CD14-positive monocyte (primary cell): ENCODE data around the gene CHKA. TPM values are rescaled to one million over a fixed set of nuclear protein-coding genes. Genes with fewer than 3 reads are reported as not detected.

ENCODE experiments used
- DNase-seq, 3 donors: peaks; one replicate each; pipeline ENCODE4 v3.0.0-alpha.2; 2011 to 2022
- H2AFZ ChIP-seq: 2 replicates; pipeline ENCODE4 v1.6.0; 2012; ENCODE audit warnings: mild to moderate bottlenecking, low read depth, low read length, inconsistent platforms; ENCODE audit not compliant: insufficient read depth, poor library complexity, severe bottlenecking
- H3K27ac ChIP-seq, 2 donors: 1 replicate in 1 of 2; 2 replicates in 1 of 2; pipeline ENCODE4 v1.5.1; 2012 to 2013; ENCODE audit warnings: low read length in 2 of 2, control low read depth in 1 of 2, inconsistent platforms in 1 of 2, low read depth in 1 of 2, mild to moderate bottlenecking in 1 of 2
- H3K27me3 ChIP-seq, 2 donors: one replicate each; pipeline versions ENCODE4 v1.6.0 to v1.6.1; 2011 to 2013; ENCODE audit warnings: low read length in 2 of 2; ENCODE audit not compliant: control insufficient read depth in 2 of 2, insufficient read depth in 2 of 2
- H3K36me3 ChIP-seq, 2 donors: replicated peaks in 1 of 2; 1 replicate in 1 of 2; 2 replicates in 1 of 2; pipeline versions ENCODE4 v1.5.1 to v1.6.1; 2012 to 2013; ENCODE audit warnings: low read length in 2 of 2, control low read depth in 1 of 2, inconsistent platforms in 1 of 2, mild to moderate bottlenecking in 1 of 2; ENCODE audit not compliant: insufficient read depth in 2 of 2, control insufficient read depth in 1 of 2
- H3K4me1 ChIP-seq, 2 donors: 1 replicate in 1 of 2; 2 replicates in 1 of 2; pipeline versions ENCODE4 v1.5.1 to v1.6.1; 2012 to 2013; ENCODE audit warnings: low read length in 2 of 2, control low read depth in 1 of 2, inconsistent platforms in 1 of 2, mild to moderate bottlenecking in 1 of 2, moderate library complexity in 1 of 2; ENCODE audit not compliant: insufficient read depth in 2 of 2, control insufficient read depth in 1 of 2
- H3K4me2 ChIP-seq: replicated peaks from 2 replicates; pipeline ENCODE3; 2012; ENCODE audit warnings: low read length, moderate library complexity, mild to moderate bottlenecking; ENCODE audit not compliant: poor library complexity, severe bottlenecking; ENCODE audit errors: extremely low read depth
- H3K4me3 ChIP-seq, 3 experiments: fragments of 200-600 bp in 1 of 3; sonication (generic) in 1 of 3; replicated peaks in 1 of 3; 1 replicate in 2 of 3; 2 replicates in 1 of 3; pipeline ENCODE4 v1.5.1; 2011 to 2013; ENCODE audit warnings: low read length in 3 of 3, mild to moderate bottlenecking in 3 of 3, control low read depth in 2 of 3, low read depth in 2 of 3, inconsistent platforms in 1 of 3, moderate library complexity in 1 of 3
- H3K79me2 ChIP-seq: 2 replicates; pipeline ENCODE4 v1.6.0; 2012; ENCODE audit warnings: mild to moderate bottlenecking, control low read depth, inconsistent platforms, low read length, moderate library complexity; ENCODE audit not compliant: insufficient read depth
- H3K9ac ChIP-seq: 2 replicates; pipeline ENCODE4 v1.6.0; 2017; ENCODE audit warnings: low read length, mild to moderate bottlenecking; ENCODE audit not compliant: insufficient read depth, poor library complexity, severe bottlenecking
- H3K9me3 ChIP-seq, 2 donors: replicated peaks in 1 of 2; 1 replicate in 1 of 2; 2 replicates in 1 of 2; pipeline versions ENCODE4 v1.5.1 to v1.6.1; 2012 to 2013; ENCODE audit warnings: low read length in 2 of 2, control low read depth in 1 of 2; ENCODE audit not compliant: control insufficient read depth in 1 of 2, insufficient read depth in 1 of 2
- H4K20me1 ChIP-seq: 2 replicates; pipeline ENCODE4 v1.6.0; 2012; ENCODE audit warnings: mild to moderate bottlenecking, low read length, control low read depth, moderate library complexity; ENCODE audit not compliant: insufficient read depth
- H3K27ac Mint-ChIP-seq, 7 donors: one replicate each; pipeline ENCODE4 v1.8.0; 2020; ENCODE audit warnings: mild to moderate bottlenecking in 7 of 7, mixed read lengths in 7 of 7, moderate library complexity in 6 of 7, inconsistent platforms in 2 of 7
- H3K27me3 Mint-ChIP-seq, 3 donors: one replicate each; pipeline ENCODE4 v1.8.0; 2021 to 2022; ENCODE audit warnings: low read depth in 3 of 3, mild to moderate bottlenecking in 3 of 3, mixed read lengths in 3 of 3, moderate library complexity in 3 of 3, inconsistent platforms in 1 of 3
- H3K36me3 Mint-ChIP-seq, 2 donors: one replicate each; pipeline ENCODE4 v1.8.0; 2020; ENCODE audit warnings: mixed read lengths in 2 of 2, inconsistent platforms in 1 of 2, mild to moderate bottlenecking in 1 of 2
- H3K4me1 Mint-ChIP-seq: one replicate; pipeline ENCODE4 v1.8.0; 2020; ENCODE audit warnings: mild to moderate bottlenecking, mixed read lengths
- H3K4me3 Mint-ChIP-seq, 2 donors: one replicate each; pipeline ENCODE4 v1.8.0; 2020; ENCODE audit warnings: mild to moderate bottlenecking in 2 of 2, mixed read lengths in 2 of 2, moderate library complexity in 1 of 2
- H3K9me3 Mint-ChIP-seq, 7 donors: one replicate each; pipeline ENCODE4 v1.8.0; 2020 to 2022; ENCODE audit warnings: mixed read lengths in 7 of 7, mild to moderate bottlenecking in 6 of 7, moderate library complexity in 6 of 7, inconsistent platforms in 2 of 7
- WGBS: methylation state at CpG from one replicate; pipeline ENCODE4 v1.1.5; 2013; ENCODE audit warnings: missing lambda C conversion rate; ENCODE audit not compliant: insufficient coverage; 5-methylcytosine and 5-hydroxymethylcytosine counted together
- intact Hi-C, 2 donors: fragments of 100-400 bp; cut with micrococcal nuclease; formaldehyde crosslinking; loops; one replicate each; pipeline versions ENCODE4 v1.15.0 to v1.15.1; 2023
- polyA plus RNA-seq, 3 donors: library from polyadenylated mRNA; depleted of rRNA in 1 of 3; unstranded in 2 of 3; stranded (reverse) in 1 of 3; fragments of 300-500 nt in 2 of 3; fragments of >200 nt in 1 of 3; fragmentation: Illumina TruSeq in 2 of 3; gene quantifications; 1 replicate in 2 of 3; 2 replicates in 1 of 3; pipeline ENCODE4 v1.2.3, GENCODE V29; 2012 to 2021
- TF ChIP-seq, protein P1 (sequence below): fragments of 200-600 bp; IDR thresholded peaks from one replicate; pipeline ENCODE4 v1.8.0; 2022; ENCODE audit warnings: antibody characterized with exemption, mild to moderate bottlenecking

CHKA gene
- polyA plus RNA-seq, 3 donors = 2.8 to 20.9 (median 5.7) TPM

DNA sequence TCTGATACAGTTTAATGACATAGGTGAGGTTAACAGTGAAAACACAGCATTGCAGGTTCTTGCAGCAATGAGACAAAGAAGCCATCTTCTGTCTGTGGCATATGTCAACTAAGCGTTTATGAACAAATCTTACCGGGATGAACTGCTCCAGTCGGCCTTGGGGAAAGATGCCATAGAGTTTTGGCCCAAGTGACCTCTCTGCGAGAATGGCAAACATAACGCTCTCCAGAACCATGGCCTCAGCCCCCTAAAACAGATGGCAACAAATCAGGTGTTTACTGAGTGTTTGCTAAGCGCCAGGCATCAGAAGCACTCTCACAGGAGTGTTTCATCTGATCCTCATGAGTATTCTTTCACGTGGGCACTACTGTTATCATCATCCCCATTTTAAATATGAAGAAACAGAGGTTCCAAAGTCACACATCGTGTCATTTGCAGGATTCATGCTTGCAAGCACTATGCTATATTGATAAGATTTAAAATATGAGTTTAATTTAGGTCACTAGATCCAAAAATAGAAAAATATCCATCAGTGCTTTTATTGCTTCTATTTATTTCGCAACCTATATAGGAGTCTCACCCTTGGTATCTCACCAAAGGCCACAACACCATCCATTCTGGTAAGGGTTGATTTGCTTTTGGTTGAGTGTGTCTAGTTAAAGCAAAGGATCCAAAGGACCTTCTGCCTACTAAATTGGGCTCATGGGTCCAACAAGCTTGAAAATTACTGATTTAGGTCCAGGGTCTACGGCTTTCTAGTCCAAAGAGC lies 46.4 kb downstream of the CHKA start:
- H3K4me3 Mint-ChIP-seq = no peak overlapping the region
- peaks cover 7% of the 10 kb centered on the region for H3K4me1 Mint-ChIP-seq
- no peaks in the 10 kb centered on the region for H3K27me3 ChIP-seq

GRCh38 chr11:68071281-68072048 lies 49.7 kb downstream of the CHKA start:
- no peak for DNase-seq
- Mint-ChIP-seq H3K27me3 (no peaks in the 10 kb centered on the region), H3K4me1 (peaks cover 7% of the 10 kb centered on the region), H3K9me3 (no peaks in the 10 kb centered on the region), H3K4me3 (no peak overlapping the region), H3K36me3 (peaks cover 62 to 82% of the 10 kb centered on the region in 2 donors), H3K27ac (peak overlapping the region in 2 of 7 donors; percentile 3 to 44)
- no peak overlapping the region for H2AFZ ChIP-seq
- H3K4me1 ChIP-seq = no peaks in the 10 kb centered on the region
- no peaks in the 10 kb centered on the region for H3K79me2 ChIP-seq
- H3K4me3 ChIP-seq = no peak overlapping the region
- H3K27ac ChIP-seq = no peak overlapping the region
- peaks cover 52 to 91% of the 10 kb centered on the region in 2 donors for H3K36me3 ChIP-seq
- whole genome bisulfite sequencing = 63% methylated on average over 3 of the region's 3 CpGs
- no peak overlapping the region for H3K9ac ChIP-seq
- intact Hi-C loops = no loop called here
- TF ChIP-seq, protein P1, sequence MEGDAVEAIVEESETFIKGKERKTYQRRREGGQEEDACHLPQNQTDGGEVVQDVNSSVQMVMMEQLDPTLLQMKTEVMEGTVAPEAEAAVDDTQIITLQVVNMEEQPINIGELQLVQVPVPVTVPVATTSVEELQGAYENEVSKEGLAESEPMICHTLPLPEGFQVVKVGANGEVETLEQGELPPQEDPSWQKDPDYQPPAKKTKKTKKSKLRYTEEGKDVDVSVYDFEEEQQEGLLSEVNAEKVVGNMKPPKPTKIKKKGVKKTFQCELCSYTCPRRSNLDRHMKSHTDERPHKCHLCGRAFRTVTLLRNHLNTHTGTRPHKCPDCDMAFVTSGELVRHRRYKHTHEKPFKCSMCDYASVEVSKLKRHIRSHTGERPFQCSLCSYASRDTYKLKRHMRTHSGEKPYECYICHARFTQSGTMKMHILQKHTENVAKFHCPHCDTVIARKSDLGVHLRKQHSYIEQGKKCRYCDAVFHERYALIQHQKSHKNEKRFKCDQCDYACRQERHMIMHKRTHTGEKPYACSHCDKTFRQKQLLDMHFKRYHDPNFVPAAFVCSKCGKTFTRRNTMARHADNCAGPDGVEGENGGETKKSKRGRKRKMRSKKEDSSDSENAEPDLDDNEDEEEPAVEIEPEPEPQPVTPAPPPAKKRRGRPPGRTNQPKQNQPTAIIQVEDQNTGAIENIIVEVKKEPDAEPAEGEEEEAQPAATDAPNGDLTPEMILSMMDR = no peak
- H3K9me3 ChIP-seq = no peaks in the 10 kb centered on the region
- no peaks in the 10 kb centered on the region for H4K20me1 ChIP-seq
- no peak overlapping the region for H3K4me2 ChIP-seq
- no peaks in the 10 kb centered on the region for H3K27me3 ChIP-seq

More for the DNA sequence above, 46.4 kb downstream of the CHKA start:
- Mint-ChIP-seq H3K36me3 (peaks cover 55 to 77% of the 10 kb centered on the region in 2 donors), H3K27me3 (no peaks in the 10 kb centered on the region), H3K9me3 (no peaks in the 10 kb centered on the region), H3K27ac (no peak overlapping the region)
- Histone ChIP-seq H4K20me1 (no peaks in the 10 kb centered on the region), H3K4me2 (no peak overlapping the region), H3K9ac (no peak overlapping the region), H3K9me3 (no peaks in the 10 kb centered on the region), H3K27ac (no peak overlapping the region), H3K4me3 (no peak overlapping the region), H2AFZ (no peak overlapping the region), H3K79me2 (no peaks in the 10 kb centered on the region), H3K36me3 (peaks cover 28 to 81% of the 10 kb centered on the region in 2 donors), H3K4me1 (no peaks in the 10 kb centered on the region)
- 100% methylated on average over 6 of the region's 10 CpGs for WGBS
- TF ChIP-seq, protein P1 = no peak
- DNase-seq = no peak
- intact Hi-C loops = no loop called here
